ENCODE data around the gene DCUN1D2.

- TF ChIP-seq POLR2AphosphoS5 (IDR thresholded peaks at IDR 0.05; ENCODE audit: low read depth) (no peak), REST (IDR thresholded peaks at IDR 0.05; ENCODE audit: insufficient replicate concordance, low read depth) (no peak)
- TF ChIP-seq, protein P1, sequence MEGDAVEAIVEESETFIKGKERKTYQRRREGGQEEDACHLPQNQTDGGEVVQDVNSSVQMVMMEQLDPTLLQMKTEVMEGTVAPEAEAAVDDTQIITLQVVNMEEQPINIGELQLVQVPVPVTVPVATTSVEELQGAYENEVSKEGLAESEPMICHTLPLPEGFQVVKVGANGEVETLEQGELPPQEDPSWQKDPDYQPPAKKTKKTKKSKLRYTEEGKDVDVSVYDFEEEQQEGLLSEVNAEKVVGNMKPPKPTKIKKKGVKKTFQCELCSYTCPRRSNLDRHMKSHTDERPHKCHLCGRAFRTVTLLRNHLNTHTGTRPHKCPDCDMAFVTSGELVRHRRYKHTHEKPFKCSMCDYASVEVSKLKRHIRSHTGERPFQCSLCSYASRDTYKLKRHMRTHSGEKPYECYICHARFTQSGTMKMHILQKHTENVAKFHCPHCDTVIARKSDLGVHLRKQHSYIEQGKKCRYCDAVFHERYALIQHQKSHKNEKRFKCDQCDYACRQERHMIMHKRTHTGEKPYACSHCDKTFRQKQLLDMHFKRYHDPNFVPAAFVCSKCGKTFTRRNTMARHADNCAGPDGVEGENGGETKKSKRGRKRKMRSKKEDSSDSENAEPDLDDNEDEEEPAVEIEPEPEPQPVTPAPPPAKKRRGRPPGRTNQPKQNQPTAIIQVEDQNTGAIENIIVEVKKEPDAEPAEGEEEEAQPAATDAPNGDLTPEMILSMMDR (IDR thresholded peaks at IDR 0.05; ENCODE audit: insufficient read depth, low read length): no peak
These were observed 44.9 kb upstream of the DCUN1D2 start for GRCh38 chr13:113535381-113535781.

Measured in HL-60 (cell line).